Panc1 (cell line): Measurements from ENCODE around the gene YTHDF1. TPM values are rescaled to one million over a fixed set of nuclear protein-coding genes. Genes with fewer than 3 reads are reported as not detected.

Source experiments
- ATAC-seq: fragments of 200-7000 bp; cut with Tn5 transposase; 2 replicates; pipeline ENCODE4 v1.9.1; 2020; ENCODE audit warnings: mild to moderate bottlenecking, moderate library complexity
- BruUV-seq: library from RNA; stranded (reverse); fragments of 400-500 nt; replicated peaks from 2 replicates; lab custom pipeline; 2021; lab: Mats Ljungman, UMichigan
- CTCF ChIA-PET: fragments of 300-600 bp; sonication (Branson Sonifier 250); formaldehyde crosslinking; loops from one replicate; lab custom pipeline; 2022; ENCODE audit warnings: antibody characterized with exemption; lab: Charles Lee
- POLR2A ChIA-PET: fragments of 300-600 bp; sonication (Branson Sonifier 250); formaldehyde crosslinking; loops from one replicate; lab custom pipeline; 2022; ENCODE audit warnings: antibody characterized with exemption; lab: Charles Lee
- DNase-seq: peaks from one replicate; pipeline ENCODE4 v3.0.0-alpha.2; 2010; ENCODE audit warnings: low read depth, low spot score
- H3K27ac ChIP-seq: 2 replicates; pipeline ENCODE4 v1.5.1; 2011; ENCODE audit warnings: mild to moderate bottlenecking, low read length, inconsistent platforms
- H3K27me3 ChIP-seq: fragments of 200-500 bp; sonication (Bioruptor generic); 2 replicates; pipeline ENCODE4 v1.6.0; 2014; ENCODE audit warnings: low read length, inconsistent platforms; ENCODE audit not compliant: control insufficient read depth, insufficient read depth
- H3K36me3 ChIP-seq: fragments of 200-500 bp; sonication (Bioruptor generic); 2 replicates; pipeline ENCODE4 v1.5.1; 2014; ENCODE audit warnings: inconsistent platforms, mild to moderate bottlenecking, low read length, moderate library complexity; ENCODE audit not compliant: control insufficient read depth, insufficient read depth
- H3K4me1 ChIP-seq: 2 replicates; pipeline ENCODE4 v1.5.1; 2011; ENCODE audit warnings: inconsistent platforms, mild to moderate bottlenecking, low read length, moderate library complexity; ENCODE audit not compliant: control insufficient read depth, insufficient read depth
- H3K4me3 ChIP-seq, 2 experiments: 2 replicates each; pipeline ENCODE4 v1.5.1; 2011 to 2012; ENCODE audit warnings: low read depth in 2 of 2, low read length in 2 of 2, mild to moderate bottlenecking in 2 of 2, inconsistent platforms in 1 of 2, moderate library complexity in 1 of 2
- H3K9me3 ChIP-seq: fragments of 200-500 bp; sonication (Bioruptor generic); 2 replicates; pipeline ENCODE4 v1.5.1; 2014; ENCODE audit warnings: low read depth, mild to moderate bottlenecking, inconsistent platforms, low read length, moderate library complexity; ENCODE audit not compliant: control insufficient read depth, insufficient read depth
- CTCF ChIP-seq: fragments of 450-650 bp; IDR thresholded peaks from 2 replicates; pipeline ENCODE4 v1.5.1; 2017; ENCODE audit warnings: mild to moderate bottlenecking
- POLR2AphosphoS5 ChIP-seq: IDR thresholded peaks from 2 replicates; pipeline ENCODE4 v1.6.1; 2012; ENCODE audit warnings: mild to moderate bottlenecking, low read depth, low read length, moderate library complexity
- REST ChIP-seq, 2 experiments: IDR thresholded peaks; 2 replicates each; pipeline ENCODE4 v1.6.1; 2011 to 2012; ENCODE audit warnings: low read depth in 2 of 2, control low read depth in 1 of 2, low read length in 1 of 2, mild to moderate bottlenecking in 1 of 2, moderate library complexity in 1 of 2; ENCODE audit not compliant: insufficient read depth in 1 of 2
- SIN3A ChIP-seq: IDR thresholded peaks from 2 replicates; pipeline ENCODE4 v1.6.1; 2012; ENCODE audit warnings: low read depth, mild to moderate bottlenecking, low read length, moderate library complexity, borderline replicate concordance; ENCODE audit not compliant: insufficient read depth
- TCF7L2 ChIP-seq: IDR thresholded peaks from 2 replicates; pipeline ENCODE4 v1.6.1; 2011; ENCODE audit warnings: mild to moderate bottlenecking, low read depth, low read length, inconsistent platforms
- in situ Hi-C: cut with HindIII; loops from 2 replicates; pipeline ENCODE4 v1.10.0; 2016; ENCODE audit warnings: low sequenced_read_pairs, low pct_unique_long_range_greater_than_20kb
- intact Hi-C: fragments of 100-400 bp; cut with micrococcal nuclease; formaldehyde crosslinking; loops from one replicate; pipeline ENCODE4 v1.10.0; 2022; ENCODE audit not compliant: unreplicated experiment
- total RNA-seq: library from RNA; stranded (reverse); gene quantifications from one replicate; pipeline ENCODE4 v1.2.1, GENCODE V29; 2021; ENCODE audit not compliant: unreplicated experiment

The YTHDF1 gene
- total RNA-seq, 1 experiment from 2014 or later, result 43.0 TPM

GRCh38 chr20:63256954-63257353 lies 41.0 kb upstream of the YTHDF1 start:
- in situ Hi-C loops, result no loop called here
- ATAC-seq, result no peak
- Histone ChIP-seq H3K4me3 (no peak overlapping the region), H3K27ac (no peak overlapping the region), H3K9me3 (no peaks in the 10 kb centered on the region), H3K36me3 (no peaks in the 10 kb centered on the region), H3K4me1 (peaks cover 3% of the 10 kb centered on the region; the same call in 1 of the 2 replicates), H3K27me3 (no peaks in the 10 kb centered on the region; the same call in 1 of the 2 replicates)
- BruUV-seq, result no TSS peak
- no peak for DNase-seq
- ChIA-PET POLR2A (no interaction called here), CTCF (interaction anchor here (2.5 kb wide), 1 partner anchor 33 kb away, joined by 37 read pairs; no protein-coding TSS in a partner anchor)
- intact Hi-C loops, result no loop called here
- no peak for TF ChIP-seq TCF7L2
- TF ChIP-seq REST (IDR thresholded peaks at IDR 0.05; ENCODE audit: insufficient read depth in 1 of 2, low read depth in 2 of 2, low read length in 1 of 2), result no peak
- TF ChIP-seq POLR2AphosphoS5, result no peak
- no peak for TF ChIP-seq CTCF
- no peak for TF ChIP-seq SIN3A

- POLR2A ChIA-PET, result no interaction called here
- TF ChIP-seq REST (IDR thresholded peaks at IDR 0.05; ENCODE audit: insufficient read depth in 1 of 2, low read depth in 2 of 2, low read length in 1 of 2) (no peak), TCF7L2 (no peak), SIN3A (no peak), CTCF (no peak), POLR2AphosphoS5 (no peak)
- Histone ChIP-seq H3K4me1 (peaks cover 3% of the 10 kb centered on the region; the same call in 1 of the 2 replicates), H3K4me3 (no peak overlapping the region), H3K36me3 (no peaks in the 10 kb centered on the region), H3K27ac (no peak overlapping the region), H3K27me3 (no peaks in the 10 kb centered on the region; the same call in 1 of the 2 replicates), H3K9me3 (no peaks in the 10 kb centered on the region)
- CTCF ChIA-PET, result interaction anchor here (2.5 kb wide), 1 partner anchor 33 kb away, joined by 37 read pairs; no protein-coding TSS in a partner anchor
- no peak for ATAC-seq
- no TSS peak for BruUV-seq
- no peak for DNase-seq
- in situ Hi-C loops, result no loop called here
- intact Hi-C loops, result no loop called here
Observed at GRCh38 chr20:63255931-63256704, 40.2 kb upstream of the YTHDF1 start.
